ENCODE data around the gene ACKR2.
"Not testable (repeated sequence)": the region's sequence is repeated elsewhere in the genome, so short reads cannot be mapped to it uniquely, and the experiment has no call there.

The ACKR2 gene

DNA sequence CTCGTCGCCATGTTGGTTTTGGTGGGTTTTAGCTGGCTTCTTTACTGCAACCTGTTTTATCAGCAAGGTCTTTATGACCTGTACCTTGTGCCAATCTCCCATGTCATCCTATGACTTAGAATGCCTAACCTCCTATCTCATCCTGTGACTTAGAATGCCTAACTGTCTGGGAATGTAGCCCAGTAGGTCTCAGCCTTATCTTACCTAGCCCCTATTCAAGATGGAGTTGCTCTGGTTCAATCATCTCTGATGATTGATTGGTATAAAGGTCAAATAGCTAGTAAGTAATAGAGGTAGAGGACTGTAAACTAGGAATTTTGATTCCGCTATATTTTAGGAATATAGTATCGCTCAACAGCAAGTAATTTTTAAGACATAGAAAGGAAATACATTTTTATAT lies 1.3 kb upstream of the ACKR2 start:
- H3K27ac ChIP-seq: no peak overlapping the region
- TF ChIP-seq, protein P1, sequence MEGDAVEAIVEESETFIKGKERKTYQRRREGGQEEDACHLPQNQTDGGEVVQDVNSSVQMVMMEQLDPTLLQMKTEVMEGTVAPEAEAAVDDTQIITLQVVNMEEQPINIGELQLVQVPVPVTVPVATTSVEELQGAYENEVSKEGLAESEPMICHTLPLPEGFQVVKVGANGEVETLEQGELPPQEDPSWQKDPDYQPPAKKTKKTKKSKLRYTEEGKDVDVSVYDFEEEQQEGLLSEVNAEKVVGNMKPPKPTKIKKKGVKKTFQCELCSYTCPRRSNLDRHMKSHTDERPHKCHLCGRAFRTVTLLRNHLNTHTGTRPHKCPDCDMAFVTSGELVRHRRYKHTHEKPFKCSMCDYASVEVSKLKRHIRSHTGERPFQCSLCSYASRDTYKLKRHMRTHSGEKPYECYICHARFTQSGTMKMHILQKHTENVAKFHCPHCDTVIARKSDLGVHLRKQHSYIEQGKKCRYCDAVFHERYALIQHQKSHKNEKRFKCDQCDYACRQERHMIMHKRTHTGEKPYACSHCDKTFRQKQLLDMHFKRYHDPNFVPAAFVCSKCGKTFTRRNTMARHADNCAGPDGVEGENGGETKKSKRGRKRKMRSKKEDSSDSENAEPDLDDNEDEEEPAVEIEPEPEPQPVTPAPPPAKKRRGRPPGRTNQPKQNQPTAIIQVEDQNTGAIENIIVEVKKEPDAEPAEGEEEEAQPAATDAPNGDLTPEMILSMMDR (IDR thresholded peaks at IDR 0.05): no peak

DNA sequence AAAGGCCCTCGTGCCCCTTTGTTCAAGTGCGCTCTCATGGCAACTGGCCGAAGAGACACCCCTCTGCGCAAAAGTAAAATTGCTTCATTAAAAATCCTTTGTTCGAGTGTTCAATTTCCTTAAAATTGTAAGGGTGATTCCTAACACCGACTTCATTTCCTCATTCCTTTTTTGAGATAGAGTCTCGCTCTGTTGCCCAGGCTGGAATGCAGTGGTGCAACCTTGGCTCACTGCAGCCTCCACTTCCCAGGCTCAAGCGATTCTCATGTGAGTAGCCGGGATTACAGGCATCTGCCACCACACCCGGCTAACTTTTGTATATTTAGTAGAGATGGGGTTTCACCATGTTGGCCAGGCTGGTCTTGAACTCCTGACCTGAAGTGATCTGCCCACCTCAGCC lies 1.5 kb downstream of the ACKR2 start:
- not testable (repeated sequence) for H3K27ac ChIP-seq

DNA sequence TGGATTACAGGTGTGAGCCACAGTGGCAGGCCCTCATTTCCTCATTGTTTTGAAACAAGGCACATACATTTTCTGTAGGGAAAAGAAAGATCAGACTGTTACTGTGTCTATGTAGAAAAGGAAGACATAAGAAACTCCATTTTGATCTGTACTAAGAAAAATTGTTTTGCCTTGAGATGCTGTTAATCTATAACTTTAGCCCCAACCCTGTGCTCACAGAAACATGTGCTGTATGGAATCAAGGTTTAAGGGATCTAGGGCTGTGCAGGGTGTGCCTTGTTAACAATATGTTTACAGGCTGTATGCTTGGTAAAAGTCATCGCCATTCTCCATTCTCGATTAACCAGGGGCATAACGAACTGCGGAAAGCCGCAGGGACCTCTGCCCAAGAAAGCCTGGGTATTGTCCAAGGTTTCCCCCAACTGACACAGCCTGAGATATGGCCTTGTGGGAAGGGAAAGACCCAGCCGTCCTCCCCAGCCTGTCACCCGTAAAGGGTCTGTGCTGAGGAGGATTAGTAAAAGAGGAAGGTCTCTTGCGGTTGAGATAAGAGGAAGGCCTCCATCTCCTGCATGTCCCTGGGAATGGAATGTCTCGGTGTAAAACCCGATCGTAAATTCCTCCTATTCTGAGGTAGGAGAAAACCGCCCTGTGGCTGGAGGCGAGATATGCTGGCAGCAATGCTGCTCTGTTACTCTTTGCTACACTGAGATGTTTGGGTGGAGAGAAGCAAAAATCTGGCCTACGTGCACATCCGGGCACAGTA lies 2.1 kb downstream of the ACKR2 start:
- H3K27ac ChIP-seq: not testable (repeated sequence)

DNA sequence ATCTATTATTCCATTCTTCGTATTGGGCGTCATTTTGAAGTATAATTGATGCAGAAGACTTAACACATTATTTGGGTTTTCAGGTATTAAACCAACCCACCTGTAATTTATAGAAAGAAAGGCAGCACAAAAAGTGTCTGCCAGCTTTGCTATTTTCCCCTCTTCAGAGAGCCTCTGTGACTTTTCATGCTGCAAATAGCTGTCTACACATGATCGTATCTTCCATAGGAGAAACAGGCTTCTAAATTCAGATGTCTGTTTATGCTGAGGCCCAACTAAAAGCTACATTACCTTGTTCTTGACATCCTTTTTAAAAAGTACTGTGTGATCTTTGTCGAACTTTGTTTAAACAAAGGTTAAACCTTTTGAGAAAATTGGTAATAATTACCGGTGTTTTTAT lies 5.0 kb downstream of the ACKR2 start:
- TF ChIP-seq, protein P1 (IDR thresholded peaks at IDR 0.05): no peak
- no peak for TF ChIP-seq ZFX (IDR thresholded peaks at IDR 0.05; ENCODE audit: borderline replicate concordance)
- no peak overlapping the region for H3K27ac ChIP-seq

DNA sequence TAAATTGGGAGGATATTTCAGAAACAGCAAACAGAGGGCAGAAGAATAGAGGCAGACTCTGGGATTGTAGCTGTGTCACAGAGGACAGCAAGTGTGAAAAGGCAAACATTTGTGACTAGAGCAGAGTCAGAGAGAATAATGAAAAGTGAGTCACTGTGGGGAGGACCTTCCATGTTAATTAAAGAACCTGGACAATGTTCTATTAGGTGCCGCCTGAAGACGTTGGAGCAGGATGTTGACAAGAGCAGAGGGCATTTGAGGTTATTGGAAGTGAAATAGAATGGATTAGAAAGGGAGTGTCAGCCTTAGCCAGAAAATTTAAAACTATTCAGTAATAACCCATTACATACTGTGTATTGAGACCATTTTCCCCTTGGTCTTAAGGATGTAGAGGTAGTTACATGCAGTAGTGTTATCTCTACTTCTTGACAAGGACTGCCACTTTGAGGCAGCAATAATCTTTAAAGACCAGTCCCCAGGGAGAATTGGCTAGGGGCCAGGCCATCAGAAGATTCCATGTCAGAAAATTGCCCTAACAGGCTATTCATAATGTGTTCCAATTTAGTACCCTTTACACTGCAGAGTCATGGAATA lies 5.8 kb downstream of the ACKR2 start:
- no peak overlapping the region for H3K27ac ChIP-seq
- TF ChIP-seq, protein P1 (IDR thresholded peaks at IDR 0.05): no peak
- no peak for TF ChIP-seq ZFX (IDR thresholded peaks at IDR 0.05; ENCODE audit: borderline replicate concordance)

DNA sequence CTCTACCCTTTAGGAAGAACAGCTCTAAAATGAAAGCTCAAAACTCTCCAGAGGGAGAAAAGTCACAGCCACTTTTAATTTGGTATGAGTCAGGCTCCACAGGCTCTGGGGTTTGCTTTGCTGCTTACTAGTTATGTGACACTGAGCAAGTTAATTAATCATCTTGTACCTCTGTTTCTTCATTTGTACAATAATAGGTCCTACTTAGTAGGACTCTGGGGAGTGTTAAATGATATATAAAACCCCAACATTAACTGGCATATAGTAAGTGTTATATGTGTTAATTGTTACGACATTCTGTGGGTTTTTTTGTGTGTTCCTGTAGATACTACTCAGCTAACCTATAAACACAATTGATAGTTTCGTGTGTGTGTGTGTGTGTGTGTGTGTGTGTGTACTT lies 6.6 kb downstream of the ACKR2 start:
- TF ChIP-seq ZFX (IDR thresholded peaks at IDR 0.05; ENCODE audit: borderline replicate concordance): no peak
- TF ChIP-seq, protein P1 (IDR thresholded peaks at IDR 0.05): no peak
- no peak overlapping the region for H3K27ac ChIP-seq

DNA sequence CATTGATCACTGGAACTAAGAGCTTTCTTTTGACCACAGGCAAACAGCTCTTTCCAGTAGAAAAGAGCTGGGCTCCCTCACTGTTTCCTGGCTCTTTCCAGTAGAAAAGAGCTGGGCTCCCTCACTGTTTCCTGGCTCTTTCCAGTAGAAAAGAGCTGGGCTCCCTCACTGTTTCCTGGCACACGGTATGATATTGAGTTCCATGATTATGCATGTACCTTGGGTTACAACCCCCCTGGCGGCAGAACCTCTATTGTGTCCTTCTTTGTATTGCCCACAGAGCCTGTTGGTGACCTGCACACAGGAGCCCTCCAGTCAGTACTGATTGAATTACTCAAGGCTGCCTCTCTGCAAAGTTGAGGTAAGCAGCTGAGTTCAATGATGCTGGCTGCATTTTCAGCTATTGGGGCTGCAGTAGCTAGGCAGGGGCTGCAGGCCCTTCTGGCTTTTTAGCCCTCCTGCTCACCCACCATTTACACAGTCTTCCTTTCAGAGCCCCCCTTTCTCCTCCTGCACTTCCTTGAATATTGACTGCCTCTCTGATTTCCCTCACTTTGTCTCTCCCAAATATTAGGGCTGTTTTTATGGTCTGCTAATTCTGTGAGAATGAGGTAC lies 10.2 kb downstream of the ACKR2 start:
- no peak for TF ChIP-seq ZFX (IDR thresholded peaks at IDR 0.05; ENCODE audit: borderline replicate concordance)
- TF ChIP-seq, protein P1 (IDR thresholded peaks at IDR 0.05): no peak
- no peak overlapping the region for H3K27ac ChIP-seq

DNA sequence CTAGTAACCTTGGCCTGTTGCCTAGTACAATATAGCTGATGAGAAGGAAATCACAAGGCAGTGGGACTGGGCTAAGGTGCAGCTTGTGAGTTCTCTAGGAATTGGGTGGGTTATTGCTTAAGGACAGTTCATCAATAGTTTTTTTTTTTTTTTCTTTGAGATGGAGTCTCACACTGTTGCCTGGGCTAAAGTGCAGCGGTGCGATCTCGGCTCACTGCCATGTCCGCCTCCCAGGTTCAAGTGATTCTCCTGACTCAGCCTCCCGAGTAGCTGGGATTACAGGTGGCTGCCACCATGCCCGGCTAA lies 11.5 kb downstream of the ACKR2 start:
- no peak for TF ChIP-seq ZFX (IDR thresholded peaks at IDR 0.05; ENCODE audit: borderline replicate concordance)
- TF ChIP-seq, protein P1 (IDR thresholded peaks at IDR 0.05): no peak
- H3K27ac ChIP-seq: no peak overlapping the region
